Measurements from ENCODE around the gene MBD5.
"Not testable (repeated sequence)": the region's sequence is repeated elsewhere in the genome, so short reads cannot be mapped to it uniquely, and the experiment has no call there.

GRCh38 chr2:148002420-148002819 lies 18.5 kb upstream of the MBD5 start:
- not testable (repeated sequence) for TF ChIP-seq POLR2A, CTCF (IDR thresholded peaks at IDR 0.05)

Data from prostate gland (tissue), 2 donors.